SK-MEL-5 (cell line): Measurements from ENCODE around the gene HMOX1. TPM values are rescaled to one million over a fixed set of nuclear protein-coding genes. Genes with fewer than 3 reads are reported as not detected.
A peak's percentile ranks its signal among the peaks of the same experiment; 100 is the strongest.

ENCODE experiments used
- DNase-seq: peaks from one replicate; pipeline ENCODE4 v3.0.0-alpha.2; 2016; ENCODE audit warnings: low read depth, low spot score
- in situ Hi-C: cut with HindIII; loops from 2 replicates; pipeline ENCODE4 v1.10.0; 2016; ENCODE audit warnings: low sequenced_read_pairs, high pct_unique_total_duplicates, low pct_unique_long_range_greater_than_20kb
- total RNA-seq: library from RNA; depleted of rRNA; stranded (reverse); fragments of >200 nt; shearing (Covaris generic); gene quantifications from 2 replicates; pipeline ENCODE4 v1.2.3, GENCODE V29; 2014

Gene HMOX1
- total RNA-seq, 1 experiment from 2014 or later: 45.3 TPM

- DNase-seq: no peak
- in situ Hi-C loops: no loop called here
Measured at GRCh38 chr22:35418088-35418487, 37.2 kb downstream of the HMOX1 start.

- DNase-seq: no peak
- in situ Hi-C loops: no loop called here
Measured at GRCh38 chr22:35418731-35419130, 37.8 kb downstream of the HMOX1 start.

DNA sequence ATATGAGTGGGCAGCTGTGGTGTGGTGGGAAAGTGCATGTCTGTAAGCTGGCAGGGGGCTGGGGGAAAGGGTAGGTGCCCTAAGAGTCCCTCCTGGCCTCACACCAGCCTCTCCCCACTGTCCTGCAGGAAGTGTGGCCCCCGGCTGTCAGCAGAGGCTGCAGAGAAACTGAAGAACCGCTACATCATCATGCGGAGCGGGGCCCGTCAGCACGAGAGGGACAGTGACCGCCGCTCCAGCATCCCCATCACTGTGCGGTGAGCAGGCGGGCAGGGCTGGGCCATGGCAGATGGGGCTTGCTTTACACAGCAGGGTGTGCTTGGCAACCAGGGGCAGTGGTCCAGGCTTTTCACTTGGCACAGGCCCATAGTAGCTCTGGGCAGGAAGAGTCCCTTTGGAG, 38.9 kb downstream of the HMOX1 start:
- in situ Hi-C loops: no loop called here
- no peak for DNase-seq

DNA sequence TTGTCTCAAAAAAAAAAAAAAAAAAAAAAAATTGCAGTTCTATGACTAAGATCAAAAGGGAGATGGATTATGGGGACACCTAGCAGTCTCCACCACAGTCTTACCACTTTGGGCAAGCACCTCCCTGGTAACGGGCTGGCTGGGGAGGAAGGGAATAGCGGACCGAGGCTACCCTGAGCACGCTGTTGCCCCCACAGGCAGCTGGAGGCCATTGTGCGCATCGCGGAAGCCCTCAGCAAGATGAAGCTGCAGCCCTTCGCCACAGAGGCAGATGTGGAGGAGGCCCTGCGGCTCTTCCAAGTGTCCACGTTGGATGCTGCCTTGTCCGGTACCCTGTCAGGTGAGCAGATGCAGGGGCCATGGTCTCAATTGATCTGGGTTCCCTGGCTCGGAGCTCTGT, 40.2 kb downstream of the HMOX1 start:
- DNase-seq: no peak
- in situ Hi-C loops: no loop called here

DNA sequence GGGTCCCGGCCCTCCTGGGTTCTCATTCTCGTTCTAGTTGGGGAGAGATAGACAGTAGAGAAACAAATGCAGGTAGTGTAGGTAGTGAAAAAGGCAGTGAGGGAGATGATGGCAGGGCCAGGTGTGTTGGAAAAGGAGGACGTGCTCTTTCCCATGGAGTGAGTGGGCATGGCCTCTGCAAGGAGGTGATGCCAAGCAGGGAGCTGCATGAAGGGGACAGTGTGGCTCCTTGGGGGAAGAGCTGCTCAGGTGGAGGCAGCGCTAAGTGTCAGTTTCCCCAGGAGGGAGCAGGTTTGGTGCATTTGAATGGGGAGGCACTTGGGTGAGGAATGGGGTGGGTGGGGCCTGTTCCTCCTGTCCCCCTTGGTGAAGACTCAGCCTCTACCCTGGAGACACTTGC, 41.2 kb downstream of the HMOX1 start:
- in situ Hi-C loops: no loop called here
- DNase-seq: no peak

GRCh38 chr22:35422936-35423335, 42.0 kb downstream of the HMOX1 start:
- in situ Hi-C loops: no loop called here
- DNase-seq: no peak

DNA sequence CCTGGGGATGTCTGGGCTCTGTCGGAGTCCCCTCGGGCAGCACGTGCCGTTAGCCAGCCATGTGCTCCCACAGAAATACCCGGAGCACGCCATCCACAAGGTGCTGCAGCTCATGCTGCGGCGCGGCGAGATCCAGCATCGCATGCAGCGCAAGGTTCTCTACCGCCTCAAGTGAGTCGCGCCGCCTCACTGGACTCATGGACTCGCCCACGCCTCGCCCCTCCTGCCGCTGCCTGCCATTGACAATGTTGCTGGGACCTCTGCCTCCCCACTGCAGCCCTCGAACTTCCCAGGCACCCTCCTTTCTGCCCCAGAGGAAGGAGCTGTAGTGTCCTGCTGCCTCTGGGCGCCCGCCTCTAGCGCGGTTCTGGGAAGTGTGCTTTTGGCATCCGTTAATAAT, 43.2 kb downstream of the HMOX1 start:
- no peak for DNase-seq
- in situ Hi-C loops: no loop called here

DNA sequence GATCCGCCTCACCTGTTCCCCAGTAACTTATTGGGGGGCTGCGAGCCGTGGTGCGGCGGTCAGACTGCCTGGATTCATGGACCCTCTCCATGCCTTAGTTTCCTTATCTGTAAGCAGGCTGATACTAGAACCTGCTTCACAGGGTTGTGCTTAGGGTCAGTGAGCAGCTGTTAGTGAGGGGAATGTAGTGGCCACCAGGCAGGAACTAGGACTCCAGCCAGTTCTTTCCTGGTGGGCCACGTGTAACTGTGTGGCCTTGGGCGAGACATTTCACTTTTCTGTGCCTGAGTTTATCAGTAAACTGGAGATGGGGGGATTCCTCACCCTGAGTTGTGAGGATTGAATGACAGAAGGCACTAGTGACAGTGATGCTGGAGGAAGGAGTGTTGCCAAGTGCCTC, 43.9 kb downstream of the HMOX1 start:
- in situ Hi-C loops: no loop called here

DNA sequence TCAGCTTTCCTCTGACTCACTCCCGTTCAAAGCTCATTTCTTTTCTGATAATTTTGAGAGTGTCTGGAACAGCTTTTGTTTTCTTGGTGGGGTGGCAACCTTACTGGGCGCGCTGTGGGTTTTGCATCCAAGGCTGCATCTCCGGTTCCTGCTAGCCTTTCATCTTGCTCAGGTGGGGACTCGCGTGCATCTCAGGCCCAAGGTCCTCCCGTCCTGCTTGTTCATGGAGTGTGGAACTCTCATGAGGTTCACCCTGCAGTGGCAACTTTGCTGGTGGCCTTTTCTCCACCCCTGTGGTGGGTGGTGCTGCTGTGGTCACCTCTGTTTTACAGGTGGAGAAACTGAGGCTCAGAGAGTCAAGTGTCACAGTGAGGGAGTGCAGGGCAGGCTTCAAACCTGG, 44.6 kb downstream of the HMOX1 start:
- in situ Hi-C loops: no loop called here
- no peak for DNase-seq

More for the DNA sequence above, 43.9 kb downstream of the HMOX1 start:
- DNase-seq: no peak

- in situ Hi-C loops: no loop called here
- DNase-seq: no peak
Measured at GRCh38 chr22:35425971-35426800, 45.3 kb downstream of the HMOX1 start.

DNA sequence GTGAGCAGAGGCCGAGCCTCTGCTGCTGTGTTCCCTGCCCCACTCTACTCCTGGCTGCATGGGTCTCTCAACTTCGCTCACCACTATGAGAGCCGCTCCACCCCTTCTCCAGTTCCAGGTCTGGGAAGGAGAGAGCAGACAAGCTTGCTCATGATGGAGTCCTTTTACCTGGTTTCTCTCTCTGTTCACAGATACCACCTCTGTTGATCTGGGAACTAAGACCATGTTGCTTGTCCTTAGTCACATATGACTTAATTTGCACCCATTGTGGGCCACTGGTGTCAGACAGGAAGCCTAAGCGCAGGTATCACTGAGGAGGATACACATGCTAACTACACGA, 45.9 kb downstream of the HMOX1 start:
- no peak for DNase-seq
- in situ Hi-C loops: no loop called here

DNA sequence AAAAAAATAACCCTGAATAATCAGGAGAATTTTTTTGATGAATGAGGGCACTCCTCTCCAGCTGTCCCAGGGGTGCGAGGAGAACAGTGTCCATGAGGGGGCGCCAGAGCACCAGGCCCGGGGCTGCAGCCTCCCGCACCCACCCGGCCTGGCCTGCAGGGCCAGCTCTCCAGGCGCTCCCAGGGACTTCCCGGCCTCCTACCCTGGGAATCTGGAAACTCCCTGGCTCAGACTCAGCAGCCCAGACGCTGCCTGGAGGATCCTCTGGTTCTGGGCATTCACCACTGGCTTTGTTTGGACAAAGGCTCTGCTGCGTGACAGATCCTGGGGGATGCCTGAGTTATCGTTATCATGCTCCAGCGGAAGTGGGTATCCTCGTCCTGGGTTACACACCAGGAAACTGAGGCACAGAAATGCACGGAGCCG, 50.0 kb downstream of the HMOX1 start:
- DNase-seq: peak; percentile 86
- in situ Hi-C loops: no loop called here

- in situ Hi-C loops: no loop called here
- no peak for DNase-seq
Measured at GRCh38 chr22:35431483-35432227, 50.8 kb downstream of the HMOX1 start.

DNA sequence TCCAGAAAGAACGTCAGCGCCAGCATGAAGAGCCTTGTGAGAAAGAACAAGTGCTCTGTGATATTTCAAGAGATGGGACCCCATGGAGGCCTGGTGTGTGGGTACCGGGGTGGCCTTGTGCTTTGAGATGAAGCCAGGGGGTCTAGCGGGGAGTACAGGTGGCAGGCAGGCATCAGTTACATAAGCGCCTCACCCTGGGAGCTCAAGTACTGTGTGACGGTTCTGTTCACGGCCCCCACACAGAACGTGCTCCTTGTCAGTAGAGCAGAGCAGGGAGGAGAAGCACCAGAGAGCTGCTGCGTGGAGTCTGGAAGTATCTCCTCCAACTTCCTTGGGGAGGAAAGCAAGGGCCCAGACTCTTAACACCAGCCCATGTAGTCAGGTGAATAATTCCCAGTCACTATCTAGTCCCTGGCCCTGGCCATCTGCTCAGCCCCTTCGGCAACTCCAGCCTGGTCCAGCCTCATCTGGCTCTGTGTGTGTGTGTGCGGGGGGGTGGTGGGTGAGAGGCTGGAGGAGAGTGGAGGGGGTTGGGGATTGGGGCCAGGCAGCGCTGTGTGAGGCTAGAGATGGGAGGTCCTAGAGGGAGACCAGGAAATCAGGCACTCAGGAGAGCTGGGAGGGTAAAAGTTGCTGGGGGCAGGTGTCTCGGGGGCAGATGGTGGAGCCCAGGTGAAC, 51.5 kb downstream of the HMOX1 start:
- in situ Hi-C loops: no loop called here

GRCh38 chr22:35434061-35434710, 53.3 kb downstream of the HMOX1 start:
- DNase-seq: peak; percentile 22
- in situ Hi-C loops: no loop called here

More for the DNA sequence above, 51.5 kb downstream of the HMOX1 start:
- DNase-seq: no peak

GRCh38 chr22:35435201-35435740, 54.4 kb downstream of the HMOX1 start:
- DNase-seq: peak; percentile 15
- in situ Hi-C loops: no loop called here

DNA sequence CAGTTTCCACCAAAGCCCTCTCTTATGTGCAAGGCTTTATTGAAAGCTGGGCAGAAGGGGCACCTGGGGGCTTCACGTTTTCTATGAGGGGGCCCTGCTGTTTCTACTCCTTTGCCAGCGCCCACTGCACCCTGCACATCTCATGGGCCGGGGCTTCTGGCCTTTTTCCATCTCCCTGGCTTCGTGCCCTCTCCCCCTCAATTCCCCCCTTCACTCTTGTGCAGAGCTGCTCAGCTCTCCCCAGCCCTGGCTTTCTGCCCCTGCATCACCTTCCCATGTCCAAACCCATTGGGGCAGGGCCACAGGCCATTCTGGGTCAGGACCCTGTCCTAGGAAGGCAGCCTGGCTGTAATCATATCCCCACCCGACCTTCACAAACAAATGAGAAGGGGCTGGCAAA, 55.5 kb downstream of the HMOX1 start:
- DNase-seq: no peak
- in situ Hi-C loops: no loop called here

GRCh38 chr22:35437049-35437448, 56.2 kb downstream of the HMOX1 start:
- in situ Hi-C loops: no loop called here
- DNase-seq: peak; percentile 60
